ENCODE data around the gene FBXL14.

Gene FBXL14

GRCh38 chr12:1594261-1595025, at the start of gene FBXL14:
Gene FBXL14, minus strand, starts transcription at chr12:1594581. Its CDS starts 515 bp downstream, at chr12:1594066.
- peak; percentile 26 for DNase-seq

GRCh38 chr12:1643905-1644533, 49.6 kb upstream of the FBXL14 start:
- no peak for DNase-seq

GRCh38 chr12:1643043-1643442, 48.7 kb upstream of the FBXL14 start:
- no peak for DNase-seq

- no peak for DNase-seq
Measured at GRCh38 chr12:1642513-1642912, 48.1 kb upstream of the FBXL14 start.

- DNase-seq, result no peak
Measured at GRCh38 chr12:1640328-1641234, 46.2 kb upstream of the FBXL14 start.

GRCh38 chr12:1639538-1639937, 45.2 kb upstream of the FBXL14 start:
- DNase-seq, result no peak

- no peak for DNase-seq
Measured at GRCh38 chr12:1638203-1638602, 43.8 kb upstream of the FBXL14 start.

GRCh38 chr12:1635301-1636095, 41.1 kb upstream of the FBXL14 start:
- no peak for DNase-seq

GRCh38 chr12:1634590-1635191, 40.3 kb upstream of the FBXL14 start:
- DNase-seq, result no peak

GRCh38 chr12:1634149-1634548, 39.8 kb upstream of the FBXL14 start:
- no peak for DNase-seq

- DNase-seq, result no peak
Measured at GRCh38 chr12:1633459-1633858, 39.1 kb upstream of the FBXL14 start.

- no peak for DNase-seq
Measured at GRCh38 chr12:1632702-1633101, 38.3 kb upstream of the FBXL14 start.

- DNase-seq, result no peak
Measured at GRCh38 chr12:1630827-1631591, 36.6 kb upstream of the FBXL14 start.

GRCh38 chr12:1630133-1630826, 35.9 kb upstream of the FBXL14 start:
- no peak for DNase-seq

GRCh38 chr12:1629338-1630132, 35.2 kb upstream of the FBXL14 start:
- no peak for DNase-seq

- DNase-seq, result no peak
Measured at GRCh38 chr12:1628666-1629337, 34.4 kb upstream of the FBXL14 start, which contains the start of gene WNT5B. Gene WNT5B, plus strand, starts transcription at chr12:1629231. Its CDS starts 2,124 bp downstream, at chr12:1631355.

GRCh38 chr12:1622406-1622805, 28.0 kb upstream of the FBXL14 start:
- DNase-seq, result no peak

GRCh38 chr12:1620092-1620491, 25.7 kb upstream of the FBXL14 start:
- DNase-seq, result no peak

- DNase-seq, result no peak
Measured at GRCh38 chr12:1619587-1619986, 25.2 kb upstream of the FBXL14 start.

Data from NCI-H187 treated with DMSO at 0.1 percent for 48 hours (cell line).